ENCODE measurements around the gene DPP10. TPM values are rescaled to one million over a fixed set of nuclear protein-coding genes. Genes with fewer than 3 reads are reported as not detected.

Gene DPP10
- total and polyA plus RNA-seq, 9 donors: 0.12 to 5.9 (median 0.64) TPM; not detected in 3

GRCh38 chr2:114859726-114860510 is 417.5 kb downstream of the DPP10 start:
- H3K4me3 ChIP-seq: no peak overlapping the region
- no peaks in the 10 kb centered on the region for H3K27me3 ChIP-seq
- no peak for DNase-seq
- no peak overlapping the region for H3K27ac ChIP-seq
- no peaks in the 10 kb centered on the region for H3K4me1 ChIP-seq (ENCODE audit: insufficient read depth)
- intact Hi-C loops (cut with DNase I): no loop called here
- WGBS, 3 donors: 64 to 79% (median 72%) methylated on average over 6 of the region's 6 CpGs
- H3K9me3 ChIP-seq: no peaks in the 10 kb centered on the region
- no peaks in the 10 kb centered on the region for H3K36me3 ChIP-seq
- TF ChIP-seq POLR2A (IDR thresholded peaks at IDR 0.05): no peak
- TF ChIP-seq CTCF (IDR thresholded peaks at IDR 0.05): no peak
- TF ChIP-seq EP300 (IDR thresholded peaks at IDR 0.05): no peak

DNA sequence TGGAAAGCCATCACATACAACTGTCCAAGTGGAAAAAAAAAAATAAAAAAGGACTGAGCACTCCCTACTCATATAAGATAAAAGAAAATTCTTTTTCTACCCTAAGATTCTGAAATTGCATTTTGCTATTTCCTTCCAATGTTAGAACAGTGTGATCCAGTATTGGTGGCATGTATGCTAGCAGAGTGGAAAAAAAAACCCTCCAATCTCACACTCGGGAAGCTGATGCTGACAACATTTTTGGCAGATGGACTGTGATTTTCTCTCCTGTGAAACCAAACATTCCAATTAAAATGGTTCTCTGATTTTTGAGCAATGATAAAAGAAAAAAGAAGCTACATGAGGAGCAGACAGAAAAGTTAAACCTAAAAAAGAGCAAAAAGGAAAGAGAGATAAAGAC is 419.8 kb downstream of the DPP10 start:
- no peaks in the 10 kb centered on the region for H3K4me1 ChIP-seq (ENCODE audit: insufficient read depth)
- H3K9me3 ChIP-seq: no peaks in the 10 kb centered on the region
- no peaks in the 10 kb centered on the region for H3K27me3 ChIP-seq
- no peaks in the 10 kb centered on the region for H3K36me3 ChIP-seq
- no peak overlapping the region for H3K4me3 ChIP-seq
- 4 to 7% (median 6%) methylated on average over 1 of the region's 1 CpG for WGBS, 3 donors
- no peak for DNase-seq
- H3K27ac ChIP-seq: no peak overlapping the region
- TF ChIP-seq EP300 (IDR thresholded peaks at IDR 0.05) (no peak), CTCF (IDR thresholded peaks at IDR 0.05) (no peak), POLR2A (IDR thresholded peaks at IDR 0.05) (no peak)
- intact Hi-C loops (cut with DNase I): no loop called here

- intact Hi-C loops (cut with DNase I): no loop called here
Measured at GRCh38 chr2:114864901-114865300, 422.5 kb downstream of the DPP10 start.

GRCh38 chr2:114880046-114880445 is 437.6 kb downstream of the DPP10 start:
- no peaks in the 10 kb centered on the region for H3K36me3 ChIP-seq
- H3K27ac ChIP-seq: no peak overlapping the region
- no peaks in the 10 kb centered on the region for H3K4me1 ChIP-seq (ENCODE audit: insufficient read depth)
- no peak for DNase-seq
- no peaks in the 10 kb centered on the region for H3K9me3 ChIP-seq
- WGBS, 3 donors: 12 to 36% (median 15%) methylated on average over 3 of the region's 3 CpGs
- no peak overlapping the region for H3K4me3 ChIP-seq
- intact Hi-C loops (cut with DNase I): no loop called here
- H3K27me3 ChIP-seq: no peaks in the 10 kb centered on the region
- TF ChIP-seq EP300 (IDR thresholded peaks at IDR 0.05) (no peak), POLR2A (IDR thresholded peaks at IDR 0.05) (no peak), CTCF (IDR thresholded peaks at IDR 0.05) (no peak)

More at GRCh38 chr2:114864901-114865300, 422.5 kb downstream of the DPP10 start:
- TF ChIP-seq EP300 (IDR thresholded peaks at IDR 0.05) (no peak), CTCF (IDR thresholded peaks at IDR 0.05) (no peak), POLR2A (IDR thresholded peaks at IDR 0.05) (no peak)
- Histone ChIP-seq H3K4me1 (ENCODE audit: insufficient read depth) (no peaks in the 10 kb centered on the region), H3K36me3 (no peaks in the 10 kb centered on the region), H3K27ac (no peak overlapping the region), H3K4me3 (no peak overlapping the region), H3K9me3 (no peaks in the 10 kb centered on the region), H3K27me3 (no peaks in the 10 kb centered on the region)
- 79 to 87% (median 86%) methylated on average over 5 of the region's 5 CpGs for WGBS, 3 donors
- no peak for DNase-seq
